ENCODE data around the gene SOX5. TPM values are rescaled to one million over a fixed set of nuclear protein-coding genes. Genes with fewer than 3 reads are reported as not detected.
"Not testable (repeated sequence)": the region's sequence is repeated elsewhere in the genome, so short reads cannot be mapped to it uniquely, and the experiment has no call there.

Gene SOX5
- total and polyA plus RNA-seq, 12 donors: 0.47 to 10.4 (median 1.9) TPM

DNA sequence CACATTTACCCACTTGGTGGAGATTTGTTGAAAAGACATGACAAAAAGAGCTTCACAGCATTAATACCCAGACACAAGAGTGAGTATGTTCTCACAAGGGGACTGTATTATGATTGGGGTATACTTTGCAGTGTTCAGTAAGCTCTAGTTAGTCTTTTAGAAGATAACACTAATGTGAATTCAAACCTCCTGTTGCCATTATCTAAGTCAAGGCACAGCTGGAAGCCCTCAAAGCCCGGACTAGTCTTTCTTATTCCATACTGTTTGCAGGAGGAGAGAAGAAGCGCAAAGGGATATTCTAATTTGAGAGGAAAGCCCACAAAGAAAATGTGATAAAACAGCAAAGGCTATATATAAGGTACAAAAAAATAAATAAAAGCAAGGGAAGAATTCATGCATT, 445.9 kb downstream of the SOX5 start:
- H3K27ac ChIP-seq: no peak overlapping the region
- intact Hi-C loops (cut with DNase I): no loop called here
- no peaks in the 10 kb centered on the region for H3K4me1 ChIP-seq (replicated peaks in 1 of 2)
- WGBS, 4 donors: 67 to 87% (median 73%) methylated on average over 2 of the region's 2 CpGs
- no peak for DNase-seq
- H3K9me3 ChIP-seq (replicated peaks in 1 of 3): no peaks in the 10 kb centered on the region
- no peak for TF ChIP-seq POLR2A (IDR thresholded peaks at IDR 0.05)
- TF ChIP-seq, protein P1, sequence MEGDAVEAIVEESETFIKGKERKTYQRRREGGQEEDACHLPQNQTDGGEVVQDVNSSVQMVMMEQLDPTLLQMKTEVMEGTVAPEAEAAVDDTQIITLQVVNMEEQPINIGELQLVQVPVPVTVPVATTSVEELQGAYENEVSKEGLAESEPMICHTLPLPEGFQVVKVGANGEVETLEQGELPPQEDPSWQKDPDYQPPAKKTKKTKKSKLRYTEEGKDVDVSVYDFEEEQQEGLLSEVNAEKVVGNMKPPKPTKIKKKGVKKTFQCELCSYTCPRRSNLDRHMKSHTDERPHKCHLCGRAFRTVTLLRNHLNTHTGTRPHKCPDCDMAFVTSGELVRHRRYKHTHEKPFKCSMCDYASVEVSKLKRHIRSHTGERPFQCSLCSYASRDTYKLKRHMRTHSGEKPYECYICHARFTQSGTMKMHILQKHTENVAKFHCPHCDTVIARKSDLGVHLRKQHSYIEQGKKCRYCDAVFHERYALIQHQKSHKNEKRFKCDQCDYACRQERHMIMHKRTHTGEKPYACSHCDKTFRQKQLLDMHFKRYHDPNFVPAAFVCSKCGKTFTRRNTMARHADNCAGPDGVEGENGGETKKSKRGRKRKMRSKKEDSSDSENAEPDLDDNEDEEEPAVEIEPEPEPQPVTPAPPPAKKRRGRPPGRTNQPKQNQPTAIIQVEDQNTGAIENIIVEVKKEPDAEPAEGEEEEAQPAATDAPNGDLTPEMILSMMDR (IDR thresholded peaks at IDR 0.05): no peak
- H3K4me3 ChIP-seq: no peak overlapping the region
- no peaks in the 10 kb centered on the region for H3K27me3 ChIP-seq
- no peaks in the 10 kb centered on the region for H3K36me3 ChIP-seq (replicated peaks in 1 of 2)

GRCh38 chr12:23502259-23502658, 447.2 kb downstream of the SOX5 start:
- Histone ChIP-seq H3K27me3 (no peaks in the 10 kb centered on the region), H3K36me3 (replicated peaks in 1 of 2) (no peaks in the 10 kb centered on the region), H3K9me3 (replicated peaks in 1 of 3) (no peaks in the 10 kb centered on the region), H3K27ac (no peak overlapping the region), H3K4me3 (no peak overlapping the region), H3K4me1 (replicated peaks in 1 of 2) (no peaks in the 10 kb centered on the region)
- 57 to 70% (median 64%) methylated on average over 3 of the region's 3 CpGs for WGBS, 4 donors
- TF ChIP-seq, protein P1 (IDR thresholded peaks at IDR 0.05): no peak
- TF ChIP-seq POLR2A (IDR thresholded peaks at IDR 0.05): no peak
- intact Hi-C loops (cut with DNase I): no loop called here
- no peak for DNase-seq

DNA sequence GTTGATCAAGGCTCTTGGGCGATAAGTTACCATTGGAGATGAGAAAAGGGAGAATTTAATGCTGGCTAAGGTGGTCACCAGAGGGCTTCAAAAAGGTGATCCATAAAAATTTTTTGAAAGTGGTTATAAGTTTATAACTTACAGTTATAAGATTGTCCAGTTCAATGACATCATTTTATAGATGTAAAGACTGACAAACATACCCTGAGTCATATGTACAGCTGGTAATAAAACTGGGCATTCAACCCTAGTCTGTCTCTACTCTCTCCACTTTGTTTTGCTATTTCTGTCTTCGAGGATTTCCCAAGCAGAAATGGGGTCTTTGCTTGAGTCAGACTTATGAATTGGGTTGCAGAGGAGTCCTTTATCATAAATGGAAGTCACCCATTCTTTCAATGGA, 454.0 kb downstream of the SOX5 start:
- intact Hi-C loops (cut with DNase I): no loop called here
- TF ChIP-seq, protein P1 (IDR thresholded peaks at IDR 0.05): no peak
- TF ChIP-seq POLR2A (IDR thresholded peaks at IDR 0.05): no peak

DNA sequence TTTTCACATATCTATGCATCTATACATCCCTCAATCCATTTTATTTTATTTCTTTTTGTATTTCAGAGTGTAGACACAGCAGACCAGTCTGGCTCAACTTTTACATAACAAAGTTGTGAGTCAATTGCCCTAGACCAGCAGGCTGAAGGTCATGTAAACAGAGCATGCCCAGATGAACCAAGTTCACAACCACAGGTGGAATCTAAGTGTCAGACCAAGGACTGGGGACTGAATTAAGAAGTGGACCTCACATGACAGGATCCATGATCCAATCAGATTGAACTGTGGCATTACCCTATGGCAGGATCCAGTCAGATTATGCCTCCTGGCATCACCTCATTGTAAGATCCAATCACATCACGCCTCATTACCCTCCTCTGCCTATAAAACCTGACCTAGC, 455.8 kb downstream of the SOX5 start:
- Histone ChIP-seq H3K27me3 (no peaks in the 10 kb centered on the region), H3K27ac (no peak overlapping the region), H3K4me1 (replicated peaks in 1 of 2) (no peaks in the 10 kb centered on the region), H3K4me3 (no peak overlapping the region), H3K36me3 (replicated peaks in 1 of 2) (no peaks in the 10 kb centered on the region), H3K9me3 (replicated peaks in 1 of 3) (no peaks in the 10 kb centered on the region)
- WGBS, 4 donors: 42 to 74% (median 67%) methylated on average over 1 of the region's 1 CpG
- intact Hi-C loops (cut with DNase I): no loop called here
- no peak for DNase-seq
- TF ChIP-seq POLR2A (IDR thresholded peaks at IDR 0.05): no peak
- TF ChIP-seq, protein P1 (IDR thresholded peaks at IDR 0.05): no peak

More for the DNA sequence above, 454.0 kb downstream of the SOX5 start:
- no peak for DNase-seq
- Histone ChIP-seq H3K27me3 (no peaks in the 10 kb centered on the region), H3K27ac (no peak overlapping the region), H3K9me3 (replicated peaks in 1 of 3) (no peaks in the 10 kb centered on the region), H3K36me3 (replicated peaks in 1 of 2) (no peaks in the 10 kb centered on the region), H3K4me3 (no peak overlapping the region), H3K4me1 (replicated peaks in 1 of 2) (no peaks in the 10 kb centered on the region)
- WGBS, 4 donors: 61 to 71% (median 63%) methylated on average over 2 of the region's 2 CpGs

GRCh38 chr12:23491029-23491428, 458.4 kb downstream of the SOX5 start:
- H3K4me1 ChIP-seq (replicated peaks in 1 of 2); intact Hi-C loops (cut with DNase I); DNase-seq; H3K36me3 ChIP-seq (replicated peaks in 1 of 2); H3K9me3 ChIP-seq (replicated peaks in 1 of 3); H3K27ac ChIP-seq; H3K4me3 ChIP-seq; H3K27me3 ChIP-seq: not testable (repeated sequence)
- 59 to 71% (median 68%) methylated on average over 3 of the region's 3 CpGs for WGBS, 4 donors

Measured in adrenal gland (tissue), 12 donors.